ENCODE measurements around the gene FRMD4A.

GRCh38 chr10:13771992-13772391 is 558.7 kb downstream of the FRMD4A start:
- TF ChIP-seq, protein P1, sequence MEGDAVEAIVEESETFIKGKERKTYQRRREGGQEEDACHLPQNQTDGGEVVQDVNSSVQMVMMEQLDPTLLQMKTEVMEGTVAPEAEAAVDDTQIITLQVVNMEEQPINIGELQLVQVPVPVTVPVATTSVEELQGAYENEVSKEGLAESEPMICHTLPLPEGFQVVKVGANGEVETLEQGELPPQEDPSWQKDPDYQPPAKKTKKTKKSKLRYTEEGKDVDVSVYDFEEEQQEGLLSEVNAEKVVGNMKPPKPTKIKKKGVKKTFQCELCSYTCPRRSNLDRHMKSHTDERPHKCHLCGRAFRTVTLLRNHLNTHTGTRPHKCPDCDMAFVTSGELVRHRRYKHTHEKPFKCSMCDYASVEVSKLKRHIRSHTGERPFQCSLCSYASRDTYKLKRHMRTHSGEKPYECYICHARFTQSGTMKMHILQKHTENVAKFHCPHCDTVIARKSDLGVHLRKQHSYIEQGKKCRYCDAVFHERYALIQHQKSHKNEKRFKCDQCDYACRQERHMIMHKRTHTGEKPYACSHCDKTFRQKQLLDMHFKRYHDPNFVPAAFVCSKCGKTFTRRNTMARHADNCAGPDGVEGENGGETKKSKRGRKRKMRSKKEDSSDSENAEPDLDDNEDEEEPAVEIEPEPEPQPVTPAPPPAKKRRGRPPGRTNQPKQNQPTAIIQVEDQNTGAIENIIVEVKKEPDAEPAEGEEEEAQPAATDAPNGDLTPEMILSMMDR (conservative IDR thresholded peaks at IDR 0.05; ENCODE audit: low read length), result no peak
- no peak for TF ChIP-seq EZH2phosphoT487 (IDR thresholded peaks at IDR 0.05; ENCODE audit: borderline replicate concordance, low read depth, low read length)
